NCI-H774 (cell line): ENCODE results near the gene SLC5A10.
"Not testable (repeated sequence)": the region's sequence is repeated elsewhere in the genome, so short reads cannot be mapped to it uniquely, and the experiment has no call there.

Source experiments
- DNase-seq: peaks from one replicate; lab custom pipeline; 2025; lab: John Stamatoyannopoulos, UW

Gene SLC5A10

GRCh38 chr17:18951941-18952842 lies at the start of gene SLC5A10:
Gene SLC5A10 (plus strand): TSS chr17:18952165. CDS start chr17:18952206, 41 bp downstream.
- DNase-seq, result no peak

DNA sequence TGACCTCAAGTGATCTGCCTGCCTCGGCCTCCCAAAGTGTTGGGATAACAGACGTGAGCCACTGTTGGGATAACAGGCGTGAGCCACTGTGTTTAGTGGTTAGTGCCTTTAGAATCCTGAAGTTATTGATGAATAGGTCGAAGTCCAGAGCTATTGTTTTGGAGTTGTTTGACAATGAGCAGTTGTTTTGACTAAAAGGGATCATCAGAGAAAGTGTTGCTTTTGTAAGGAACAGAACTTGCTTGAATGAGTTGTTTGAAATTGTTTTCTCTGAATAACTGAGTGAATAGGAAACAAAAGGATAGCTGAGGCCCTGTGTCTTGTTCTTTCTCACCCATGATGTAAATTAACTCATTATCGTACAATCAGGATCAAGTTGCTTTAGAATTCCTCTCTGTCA lies 47.5 kb upstream of the SLC5A10 start:
- DNase-seq, result no peak

DNA sequence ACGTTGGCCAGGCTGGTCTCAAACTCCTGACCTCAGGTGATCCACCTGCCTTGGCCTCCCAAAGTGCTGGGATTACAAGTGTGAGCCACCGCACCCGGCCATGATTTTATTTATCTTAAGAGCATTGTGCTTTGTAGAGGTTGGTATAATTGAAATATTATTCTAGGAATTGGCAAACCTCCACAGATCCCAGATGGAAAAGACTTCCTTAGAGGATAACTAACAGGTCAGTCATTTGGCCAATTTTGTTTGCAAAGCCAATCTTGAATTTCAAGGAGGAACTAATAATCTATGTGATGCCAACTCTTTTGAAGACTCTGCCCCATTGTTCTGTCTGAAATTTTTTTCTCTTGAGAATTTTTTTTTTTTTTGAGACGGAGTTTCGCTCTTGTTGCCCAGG lies 46.7 kb upstream of the SLC5A10 start:
- no peak for DNase-seq

GRCh38 chr17:18910326-18910725 lies 41.6 kb upstream of the SLC5A10 start:
- DNase-seq, result no peak

DNA sequence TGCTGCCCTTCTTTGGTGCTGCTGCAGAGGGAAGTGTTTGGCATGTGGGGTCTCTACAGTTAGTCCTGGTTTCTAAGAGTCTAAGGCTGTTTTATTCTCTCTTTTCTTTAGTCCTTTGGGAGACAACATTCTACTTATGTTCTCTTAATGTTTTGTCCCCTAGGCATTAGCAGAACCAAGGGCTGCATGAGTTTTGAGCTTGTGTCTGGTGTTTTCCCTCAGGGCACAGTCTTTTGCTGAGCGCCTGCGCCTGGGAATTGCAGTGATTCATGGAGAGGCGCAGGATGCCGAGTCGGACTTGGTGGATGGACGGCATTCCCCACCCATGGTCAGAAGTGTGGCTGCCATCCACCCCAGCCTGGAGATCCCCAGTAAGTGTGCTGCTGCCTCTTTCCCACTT lies 41.1 kb upstream of the SLC5A10 start:
- DNase-seq, result no peak

DNA sequence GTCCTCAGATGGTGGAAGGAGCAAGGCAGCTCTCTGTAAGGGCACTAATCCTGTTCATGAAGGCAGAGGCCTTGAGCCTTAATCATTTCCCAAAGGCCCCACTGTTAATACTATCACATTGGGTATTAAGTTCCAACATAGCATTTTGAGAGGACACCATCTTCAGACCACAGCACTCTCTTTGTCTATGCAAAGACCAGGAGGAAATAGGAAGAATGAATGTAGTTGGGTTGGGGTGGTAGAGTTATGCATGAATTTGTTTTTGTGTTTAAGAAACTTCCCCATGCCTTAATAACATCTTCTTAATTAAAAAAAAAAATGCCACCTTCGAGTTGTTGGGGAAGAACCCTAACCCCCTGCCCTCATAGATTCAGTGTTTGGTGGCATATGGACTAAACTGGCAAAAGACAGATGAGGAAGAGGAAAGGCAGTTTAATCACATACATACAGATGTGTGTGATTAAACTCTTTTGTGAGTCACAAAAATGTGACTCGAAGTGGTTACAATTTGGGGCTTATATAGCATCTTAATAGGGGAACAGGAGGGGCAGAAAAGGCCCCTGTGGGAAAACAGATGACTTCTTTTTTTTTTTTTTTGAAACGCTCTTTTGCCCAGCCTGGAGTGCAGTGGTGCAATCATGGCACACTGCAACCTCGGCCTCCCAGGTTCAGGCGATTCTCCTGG lies 35.0 kb upstream of the SLC5A10 start:
- no peak for DNase-seq

- no peak for DNase-seq
Observed at GRCh38 chr17:18917506-18918032, 34.4 kb upstream of the SLC5A10 start.

- no peak for DNase-seq
Observed at GRCh38 chr17:18919963-18920362, 32.0 kb upstream of the SLC5A10 start.

DNA sequence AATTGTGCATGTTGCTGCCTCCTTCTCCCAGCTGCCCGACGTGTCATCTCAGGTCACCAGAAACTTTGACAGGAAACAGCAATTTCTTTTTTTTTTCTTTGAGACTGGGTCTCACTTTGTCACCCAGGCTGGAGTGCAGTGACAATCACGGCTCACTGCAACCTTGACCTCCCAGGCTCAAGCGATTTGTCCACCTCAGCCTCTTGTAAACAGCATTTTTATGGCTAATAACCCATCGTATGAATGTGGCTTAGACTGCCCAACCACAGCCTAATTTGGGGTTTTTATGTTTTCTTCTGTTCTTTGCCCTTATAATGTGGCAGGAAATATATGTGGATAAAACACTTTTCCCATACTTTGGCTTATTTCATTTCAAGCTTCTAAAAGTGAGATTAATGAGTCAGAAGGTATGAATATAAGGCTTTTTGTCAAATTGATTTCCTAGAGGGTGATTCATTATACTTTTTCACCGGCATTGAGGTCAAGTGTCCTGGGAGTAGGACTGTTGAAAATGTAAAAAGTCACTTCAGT lies 31.0 kb upstream of the SLC5A10 start:
- no peak for DNase-seq

DNA sequence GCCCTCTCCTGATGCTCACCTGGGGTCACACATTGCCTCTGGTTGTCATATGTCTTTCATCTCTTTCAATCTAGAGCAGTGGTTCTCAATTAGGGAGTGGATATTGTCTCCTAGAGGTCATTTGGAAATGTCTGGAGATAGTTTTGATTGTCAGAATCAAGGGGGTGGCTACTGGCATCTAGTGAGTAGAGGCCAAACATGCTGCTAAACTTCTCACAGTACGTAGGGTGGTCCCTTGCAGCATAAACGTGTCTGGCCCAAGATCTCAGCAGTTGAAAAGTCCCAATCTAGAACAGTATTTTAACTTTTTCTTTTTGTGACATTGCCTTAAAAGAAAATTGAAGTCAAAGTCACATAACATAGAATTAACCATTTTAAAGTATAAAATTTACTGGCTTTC lies 30.5 kb upstream of the SLC5A10 start:
- DNase-seq, result no peak

GRCh38 chr17:18921912-18922451 lies 30.0 kb upstream of the SLC5A10 start:
- DNase-seq, result no peak

DNA sequence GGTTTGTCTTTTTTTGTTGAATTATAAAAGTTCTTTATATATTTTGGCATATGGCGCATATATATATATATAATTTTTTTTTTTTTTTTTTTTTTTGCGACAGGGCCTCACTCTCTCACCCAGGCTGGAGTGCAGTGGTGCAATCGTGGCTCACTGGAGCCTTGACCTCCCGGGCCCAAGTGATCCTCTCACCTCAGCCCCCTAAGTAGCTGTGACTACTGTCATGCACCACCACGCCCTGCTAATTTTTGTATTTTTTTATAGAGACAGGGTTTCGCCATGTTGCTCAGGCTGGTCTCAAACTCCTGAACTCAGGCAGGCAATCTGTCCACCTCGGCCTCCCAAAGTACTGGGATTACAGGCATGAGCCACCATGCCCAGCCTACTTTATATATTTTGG lies 29.4 kb upstream of the SLC5A10 start:
- DNase-seq, result not testable (repeated sequence)

DNA sequence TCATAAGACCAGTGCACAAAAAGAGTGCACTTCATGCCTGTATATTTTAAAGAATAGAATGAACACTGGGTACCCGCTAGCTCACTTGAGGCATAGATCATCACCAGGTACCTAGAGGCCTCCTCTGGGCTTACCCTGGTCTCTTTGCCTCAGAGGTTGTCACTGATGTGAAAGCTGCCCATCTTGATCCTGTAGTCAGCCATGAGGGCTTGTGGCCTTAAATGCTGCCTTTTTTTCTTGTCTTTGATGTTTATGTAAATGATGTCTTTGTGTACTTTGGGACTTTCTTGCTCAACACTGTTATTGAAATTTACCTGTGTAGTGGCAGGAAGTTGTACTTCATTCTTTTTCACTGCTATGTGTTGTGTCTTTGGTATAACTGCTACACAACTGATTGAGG lies 26.8 kb upstream of the SLC5A10 start:
- DNase-seq, result no peak

DNA sequence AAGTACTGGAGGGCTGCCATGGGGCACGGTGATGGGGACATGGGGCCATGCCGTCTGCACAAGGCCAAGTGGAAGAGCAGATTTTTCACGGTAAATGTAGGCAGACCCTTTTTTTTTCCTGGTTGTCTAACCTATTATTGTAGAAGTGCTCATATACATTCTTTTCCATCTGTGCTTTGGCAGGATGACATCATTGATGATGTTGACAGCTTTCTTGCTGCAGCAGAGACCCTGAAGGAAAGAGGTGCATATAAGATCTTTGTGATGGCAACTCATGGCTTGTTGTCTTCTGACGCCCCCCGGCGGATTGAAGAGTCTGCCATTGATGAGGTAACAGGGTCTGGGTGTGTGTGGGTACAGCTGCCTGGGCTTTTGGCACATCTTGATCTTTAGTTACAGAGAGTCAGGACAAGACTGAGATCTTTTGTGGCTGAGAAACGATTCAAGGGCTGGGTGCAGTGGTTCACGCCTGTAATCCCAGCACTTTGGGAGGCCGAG lies 23.3 kb upstream of the SLC5A10 start:
- no peak for DNase-seq

- no peak for DNase-seq
Observed at GRCh38 chr17:18932360-18933055, 19.5 kb upstream of the SLC5A10 start.

GRCh38 chr17:18933102-18934058 lies 18.6 kb upstream of the SLC5A10 start:
- DNase-seq, result no peak

DNA sequence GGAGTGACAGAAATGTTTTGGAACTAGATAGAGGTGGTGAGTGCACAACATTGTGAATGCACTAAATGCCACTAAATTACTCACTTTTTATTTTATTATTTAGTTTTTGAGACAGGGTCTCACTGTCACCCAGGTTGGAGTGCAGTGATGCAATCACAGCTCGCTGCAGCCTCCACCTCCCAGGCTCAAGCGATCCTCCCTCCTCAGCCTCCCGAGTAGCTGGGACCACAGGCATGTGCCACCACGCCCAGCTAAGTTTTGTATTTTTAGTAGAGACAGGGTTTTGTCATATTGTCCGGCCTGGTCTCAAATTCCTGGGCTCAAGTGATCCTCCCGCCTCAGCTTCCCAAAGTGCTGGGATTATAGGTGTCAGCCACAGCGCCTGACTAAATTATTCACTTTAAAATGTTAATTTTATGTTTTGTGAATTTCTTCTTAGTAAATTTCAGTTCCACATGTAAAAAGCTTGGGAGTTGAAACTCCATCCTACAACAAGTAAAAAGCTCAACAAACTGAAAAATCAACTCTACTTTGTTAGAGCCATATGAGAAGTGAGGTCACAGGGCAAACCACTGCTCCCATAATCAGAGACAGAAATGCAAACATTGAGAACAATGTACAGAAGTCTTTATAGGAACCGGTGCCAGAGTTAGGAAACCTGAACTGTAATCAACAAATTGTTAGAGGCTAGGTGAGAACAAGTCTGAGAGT lies 13.8 kb upstream of the SLC5A10 start:
- DNase-seq, result no peak

DNA sequence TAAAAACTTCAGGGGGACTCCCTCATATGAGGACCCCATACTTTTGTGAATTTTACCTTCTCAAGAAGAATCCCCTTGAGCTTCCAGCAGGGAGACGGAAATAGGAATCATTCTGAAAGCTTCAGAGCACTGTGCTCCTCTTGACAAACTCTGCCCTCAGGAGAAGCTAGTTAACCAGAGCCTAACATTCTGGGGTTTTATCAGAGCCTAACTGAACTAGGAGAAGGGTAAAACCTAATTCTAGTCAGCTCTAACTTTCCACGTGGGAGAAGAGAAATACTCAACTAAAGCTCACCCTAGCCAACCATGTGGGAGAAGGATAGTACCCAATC lies 13.3 kb upstream of the SLC5A10 start:
- no peak for DNase-seq

GRCh38 chr17:18944646-18945045 lies 7.3 kb upstream of the SLC5A10 start:
- DNase-seq, result no peak

- DNase-seq, result no peak
Observed at GRCh38 chr17:18946536-18946935, 5.4 kb upstream of the SLC5A10 start.
